Esophagus squamous epithelium (tissue), 4 donors: Measurements from ENCODE around the gene ZNF518A.

Source experiments
- CTCF ChIP-seq, 6 experiments: fragments of 450-650 bp in 4 of 6; fragments of 200-600 bp in 2 of 6; sonication (generic) in 2 of 6; IDR thresholded peaks; one replicate each; pipeline ENCODE4 v1.5.1; 2016 to 2019; ENCODE audit warnings: antibody characterized with exemption in 6 of 6, mild to moderate bottlenecking in 4 of 6, moderate library complexity in 4 of 6
- POLR2A ChIP-seq, 4 donors: fragments of 450-650 bp; IDR thresholded peaks; one replicate each; pipeline ENCODE4 v1.6.1; 2017; ENCODE audit warnings: antibody characterized with exemption in 4 of 4, mild to moderate bottlenecking in 4 of 4, moderate library complexity in 3 of 4

GRCh38 chr10:96208271-96208670 is 78.2 kb downstream of the ZNF518A start:
- no peak for TF ChIP-seq CTCF (IDR thresholded peaks at IDR 0.05)
- no peak for TF ChIP-seq POLR2A (IDR thresholded peaks at IDR 0.05)
